DMS 273 treated with DMSO at 0.1 percent for 48 hours (cell line): ENCODE results near the gene KL.

ENCODE experiments used
- DNase-seq: peaks from one replicate; lab custom pipeline; 2025; lab: John Stamatoyannopoulos, UW

KL gene

GRCh38 chr13:33037673-33038072 is 21.4 kb downstream of the KL start:
- no peak for DNase-seq

- no peak for DNase-seq
These were observed 23.9 kb downstream of the KL start for GRCh38 chr13:33040090-33040489.

GRCh38 chr13:33045851-33046592 is 29.8 kb downstream of the KL start:
- DNase-seq = no peak

- DNase-seq = no peak
These were observed 33.9 kb downstream of the KL start for GRCh38 chr13:33050161-33050560.

- no peak for DNase-seq
These were observed 35.4 kb downstream of the KL start for GRCh38 chr13:33051632-33052031.

- no peak for DNase-seq
These were observed 36.5 kb downstream of the KL start for GRCh38 chr13:33052506-33053280.

- no peak for DNase-seq
These were observed 37.3 kb downstream of the KL start for GRCh38 chr13:33053397-33054066.

GRCh38 chr13:33057019-33057780 is 41.0 kb downstream of the KL start:
- DNase-seq = no peak

GRCh38 chr13:33058776-33059327 is 42.6 kb downstream of the KL start:
- no peak for DNase-seq

GRCh38 chr13:33060815-33061214 is 44.6 kb downstream of the KL start:
- DNase-seq = no peak

GRCh38 chr13:33066329-33066728 is 50.1 kb downstream of the KL start:
- DNase-seq = no peak

GRCh38 chr13:33069365-33069764 is 53.1 kb downstream of the KL start:
- no peak for DNase-seq

GRCh38 chr13:33070713-33071112 is 54.5 kb downstream of the KL start:
- no peak for DNase-seq

GRCh38 chr13:33072282-33072681 is 56.1 kb downstream of the KL start:
- DNase-seq = no peak

GRCh38 chr13:33072759-33073158 is 56.5 kb downstream of the KL start:
- no peak for DNase-seq

- no peak for DNase-seq
These were observed 57.1 kb downstream of the KL start for GRCh38 chr13:33073338-33073737.

- no peak for DNase-seq
These were observed 60.1 kb downstream of the KL start for GRCh38 chr13:33076001-33076992.

GRCh38 chr13:33078263-33078662 is 62.0 kb downstream of the KL start:
- no peak for DNase-seq

GRCh38 chr13:33079960-33080359 is 63.7 kb downstream of the KL start:
- no peak for DNase-seq

- no peak for DNase-seq
These were observed 64.9 kb downstream of the KL start for GRCh38 chr13:33080972-33081590.
